Fibroblast of lung (primary cell): ENCODE measurements around the gene CD83. TPM values are rescaled to one million over a fixed set of nuclear protein-coding genes. Genes with fewer than 3 reads are reported as not detected.
A peak's percentile ranks its signal among the peaks of the same experiment; 100 is the strongest.

Source experiments
- DNase-seq, 2 donors: peaks; one replicate each; pipeline versions ENCODE4 v3.0.0 to v3.0.0-alpha.2; 2010; ENCODE audit warnings: low read depth in 2 of 2
- H2AFZ ChIP-seq: 2 replicates; pipeline ENCODE4 v1.5.1; 2012; ENCODE audit warnings: low read length, control low read depth, inconsistent platforms
- H3K27ac ChIP-seq: 2 replicates; pipeline ENCODE4 v1.5.1; 2011; ENCODE audit warnings: low read length, control low read depth; ENCODE audit not compliant: insufficient read depth
- H3K27me3 ChIP-seq: 2 replicates; pipeline ENCODE4 v1.5.1; 2011; ENCODE audit warnings: mild to moderate bottlenecking, low read length; ENCODE audit not compliant: control insufficient read depth, insufficient read depth
- H3K36me3 ChIP-seq: 2 replicates; pipeline ENCODE4 v1.5.1; 2011; ENCODE audit warnings: low read length; ENCODE audit not compliant: control insufficient read depth, insufficient read depth
- H3K4me1 ChIP-seq: 2 replicates; pipeline ENCODE4 v1.5.1; 2011; ENCODE audit warnings: low read length; ENCODE audit not compliant: control insufficient read depth, insufficient read depth; ENCODE audit errors: extremely low read depth
- H3K4me2 ChIP-seq: 2 replicates; pipeline ENCODE4 v1.5.1; 2011; ENCODE audit warnings: low read length, control low read depth; ENCODE audit not compliant: insufficient read depth; ENCODE audit errors: extremely low read depth
- H3K4me3 ChIP-seq, 4 experiments: fragments of 200-600 bp in 1 of 4; sonication (generic) in 1 of 4; replicated peaks in 1 of 4; 2 replicates each; pipeline ENCODE4 v1.5.1; 2011 to 2016; ENCODE audit warnings: low read length in 4 of 4, low read depth in 3 of 4, mild to moderate bottlenecking in 3 of 4, control low read depth in 2 of 4, inconsistent platforms in 1 of 4, mixed read lengths in 1 of 4; ENCODE audit not compliant: insufficient read depth in 1 of 4; ENCODE audit errors: control extremely low read depth in 1 of 4
- H3K79me2 ChIP-seq: 2 replicates; pipeline ENCODE4 v1.5.1; 2012; ENCODE audit warnings: mild to moderate bottlenecking, low read length, inconsistent platforms; ENCODE audit not compliant: control insufficient read depth, insufficient read depth
- H3K9ac ChIP-seq: 2 replicates; pipeline ENCODE4 v1.5.1; 2011; ENCODE audit warnings: mild to moderate bottlenecking, low read length, control low read depth; ENCODE audit not compliant: insufficient read depth
- H3K9me3 ChIP-seq: 2 replicates; pipeline ENCODE4 v1.5.1; 2012; ENCODE audit warnings: low read depth, low read length; ENCODE audit not compliant: control insufficient read depth, insufficient read depth
- H4K20me1 ChIP-seq: 2 replicates; pipeline ENCODE4 v1.5.1; 2011; ENCODE audit warnings: low read length; ENCODE audit not compliant: control insufficient read depth, insufficient read depth; ENCODE audit errors: extremely low read depth
- EZH2 ChIP-seq: IDR thresholded peaks from 2 replicates; pipeline ENCODE4 v1.5.1; 2012; ENCODE audit warnings: low read length, control low read depth, mild to moderate bottlenecking; ENCODE audit errors: missing control alignments
- polyA plus RNA-seq, 2 donors: library from polyadenylated mRNA; depleted of rRNA in 1 of 2; stranded (reverse) in 1 of 2; unstranded in 1 of 2; fragments of >200 nt; gene quantifications; 2 replicates each; pipeline ENCODE4 v1.2.1, GENCODE V29; 2011 to 2012; ENCODE audit warnings: missing spikeins in 1 of 2
- total RNA-seq: library from RNA; depleted of rRNA; stranded (reverse); fragments of >200 nt; gene quantifications from 2 replicates; pipeline ENCODE4 v1.2.1, GENCODE V29; 2014
- TF ChIP-seq, protein P1 (sequence below), 2 donors: IDR thresholded peaks in 1 of 2; conservative IDR thresholded peaks in 1 of 2; 1 replicate in 1 of 2; 2 replicates in 1 of 2; pipeline ENCODE4 v1.5.1; 2011 to 2012; ENCODE audit warnings: low read length in 2 of 2, control low read depth in 1 of 2, inconsistent platforms in 1 of 2, low read depth in 1 of 2, mild to moderate bottlenecking in 1 of 2

CD83 gene
- total and polyA plus RNA-seq, 2 donors (not counting 1 experiment from before 2014, with no cell fraction given) = 2.1 to 5.0 TPM

- Histone ChIP-seq H3K4me1 (no peaks in the 10 kb centered on the region), H4K20me1 (no peaks in the 10 kb centered on the region), H3K27ac (no peak overlapping the region), H2AFZ (no peak overlapping the region), H3K27me3 (no peaks in the 10 kb centered on the region), H3K36me3 (no peaks in the 10 kb centered on the region), H3K9ac (no peak overlapping the region), H3K4me2 (no peak overlapping the region), H3K4me3 (no peak overlapping the region), H3K9me3 (no peaks in the 10 kb centered on the region), H3K79me2 (no peaks in the 10 kb centered on the region)
- peak in 1 of 2 donors; percentile 86 for DNase-seq
- TF ChIP-seq, protein P1, sequence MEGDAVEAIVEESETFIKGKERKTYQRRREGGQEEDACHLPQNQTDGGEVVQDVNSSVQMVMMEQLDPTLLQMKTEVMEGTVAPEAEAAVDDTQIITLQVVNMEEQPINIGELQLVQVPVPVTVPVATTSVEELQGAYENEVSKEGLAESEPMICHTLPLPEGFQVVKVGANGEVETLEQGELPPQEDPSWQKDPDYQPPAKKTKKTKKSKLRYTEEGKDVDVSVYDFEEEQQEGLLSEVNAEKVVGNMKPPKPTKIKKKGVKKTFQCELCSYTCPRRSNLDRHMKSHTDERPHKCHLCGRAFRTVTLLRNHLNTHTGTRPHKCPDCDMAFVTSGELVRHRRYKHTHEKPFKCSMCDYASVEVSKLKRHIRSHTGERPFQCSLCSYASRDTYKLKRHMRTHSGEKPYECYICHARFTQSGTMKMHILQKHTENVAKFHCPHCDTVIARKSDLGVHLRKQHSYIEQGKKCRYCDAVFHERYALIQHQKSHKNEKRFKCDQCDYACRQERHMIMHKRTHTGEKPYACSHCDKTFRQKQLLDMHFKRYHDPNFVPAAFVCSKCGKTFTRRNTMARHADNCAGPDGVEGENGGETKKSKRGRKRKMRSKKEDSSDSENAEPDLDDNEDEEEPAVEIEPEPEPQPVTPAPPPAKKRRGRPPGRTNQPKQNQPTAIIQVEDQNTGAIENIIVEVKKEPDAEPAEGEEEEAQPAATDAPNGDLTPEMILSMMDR (conservative IDR thresholded peaks at IDR 0.05 in 1 of 2, IDR thresholded peaks at IDR 0.05 in 1 of 2; ENCODE audit: low read depth in 1 of 2, low read length in 2 of 2) = no peak
- no peak for TF ChIP-seq EZH2
Observed at GRCh38 chr6:14079433-14079832, 38.1 kb upstream of the CD83 start.

DNA sequence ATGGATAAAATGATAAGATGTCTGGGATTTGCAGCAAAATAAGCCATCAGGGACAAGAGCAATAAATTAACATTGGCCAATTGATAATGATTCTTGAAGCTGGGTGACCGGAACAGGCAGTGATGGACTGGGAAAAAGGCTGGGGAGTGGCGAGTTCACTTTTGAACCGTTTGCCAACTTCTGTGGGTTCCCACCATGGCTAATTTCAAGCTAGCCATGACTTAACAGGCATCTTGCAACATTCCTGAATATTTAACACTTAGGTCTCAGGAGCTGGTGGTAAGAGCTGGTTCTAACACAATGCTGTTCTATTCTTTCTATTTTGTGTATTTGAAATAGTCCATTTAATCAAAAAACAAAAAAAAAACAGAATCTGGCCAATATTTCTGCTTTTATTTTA, 37.6 kb upstream of the CD83 start:
- peak in 1 of 2 donors; percentile 73 for DNase-seq
- H2AFZ ChIP-seq = no peak overlapping the region
- TF ChIP-seq, protein P1 (conservative IDR thresholded peaks at IDR 0.05 in 1 of 2, IDR thresholded peaks at IDR 0.05 in 1 of 2; ENCODE audit: low read depth in 1 of 2, low read length in 2 of 2) = no peak
- no peak for TF ChIP-seq EZH2
- no peak overlapping the region for H3K4me3 ChIP-seq
- no peak overlapping the region for H3K4me2 ChIP-seq
- no peaks in the 10 kb centered on the region for H4K20me1 ChIP-seq
- H3K4me1 ChIP-seq = no peaks in the 10 kb centered on the region
- H3K79me2 ChIP-seq = no peaks in the 10 kb centered on the region
- H3K27me3 ChIP-seq = peaks cover 1% of the 10 kb centered on the region
- no peak overlapping the region for H3K9ac ChIP-seq
- no peaks in the 10 kb centered on the region for H3K36me3 ChIP-seq
- H3K27ac ChIP-seq = no peak overlapping the region
- no peaks in the 10 kb centered on the region for H3K9me3 ChIP-seq

DNA sequence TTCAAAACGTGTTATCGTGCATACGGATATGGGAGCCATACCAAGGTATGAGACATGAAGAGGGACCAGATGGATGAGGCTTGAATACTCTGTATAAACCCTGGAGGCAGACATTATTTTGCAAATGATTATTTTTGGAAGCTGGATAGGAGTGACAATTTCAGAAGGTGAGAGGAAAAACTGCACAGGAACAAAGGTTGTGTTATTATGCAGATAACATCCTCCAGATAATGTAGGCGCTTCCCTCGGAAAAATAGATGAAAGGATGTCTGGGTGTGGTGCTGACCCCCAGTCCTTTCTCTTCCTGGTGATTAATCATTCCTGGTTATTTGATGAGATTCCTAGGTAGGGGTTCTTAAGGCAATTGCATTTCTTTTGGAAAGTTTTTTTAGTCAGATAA, 36.4 kb upstream of the CD83 start:
- Histone ChIP-seq H3K9me3 (no peaks in the 10 kb centered on the region), H3K27me3 (peaks cover 4% of the 10 kb centered on the region), H2AFZ (no peak overlapping the region), H3K27ac (no peak overlapping the region), H3K4me2 (no peak overlapping the region), H3K4me1 (no peaks in the 10 kb centered on the region), H3K36me3 (no peaks in the 10 kb centered on the region), H3K79me2 (no peaks in the 10 kb centered on the region), H3K9ac (no peak overlapping the region), H4K20me1 (no peaks in the 10 kb centered on the region), H3K4me3 (no peak overlapping the region)
- no peak for TF ChIP-seq EZH2
- TF ChIP-seq, protein P1 (conservative IDR thresholded peaks at IDR 0.05 in 1 of 2, IDR thresholded peaks at IDR 0.05 in 1 of 2; ENCODE audit: low read depth in 1 of 2, low read length in 2 of 2) = no peak
- no peak for DNase-seq
